Ectodermal cell (in vitro differentiated cells): ENCODE data around the gene STEAP2.

ENCODE experiments used
- H3K27ac ChIP-seq: 2 replicates; pipeline ENCODE4 v1.7.0; 2013; ENCODE audit warnings: mild to moderate bottlenecking, low read depth, low read length; ENCODE audit not compliant: insufficient read depth, poor library complexity, severe bottlenecking
- H3K27me3 ChIP-seq: 2 replicates; pipeline ENCODE4 v1.7.0; 2013; ENCODE audit warnings: mild to moderate bottlenecking, low read length; ENCODE audit not compliant: insufficient read depth, control insufficient read depth, poor library complexity, severe bottlenecking
- H3K36me3 ChIP-seq: one replicate; pipeline ENCODE4 v1.7.0; 2013; ENCODE audit warnings: low read length; ENCODE audit not compliant: control insufficient read depth, insufficient read depth
- H3K4me1 ChIP-seq: one replicate; pipeline ENCODE4 v1.7.0; 2013; ENCODE audit warnings: low read length; ENCODE audit not compliant: control insufficient read depth, insufficient read depth
- H3K4me3 ChIP-seq: 2 replicates; pipeline ENCODE4 v1.7.0; 2013; ENCODE audit warnings: low read depth, low read length, control low read depth; ENCODE audit not compliant: insufficient read depth
- H3K9me3 ChIP-seq: 2 replicates; pipeline ENCODE4 v1.7.0; 2013; ENCODE audit warnings: mild to moderate bottlenecking, low read length, moderate library complexity; ENCODE audit not compliant: control insufficient read depth
- WGBS, 2 experiments: methylation state at CpG; one replicate each; pipeline ENCODE4 v1.1.7; 2013; ENCODE audit warnings: missing lambda C conversion rate in 2 of 2; 5-methylcytosine and 5-hydroxymethylcytosine counted together

STEAP2 gene

GRCh38 chr7:90216080-90216674, 4.6 kb downstream of the STEAP2 start:
- 88 to 94% methylated on average over 3 to 6 of the region's 6 CpGs for WGBS, 2 experiments
- no peak overlapping the region for H3K4me3 ChIP-seq
- no peaks in the 10 kb centered on the region for H3K36me3 ChIP-seq
- H3K4me1 ChIP-seq, result no peaks in the 10 kb centered on the region
- no peak overlapping the region for H3K27ac ChIP-seq
- no peaks in the 10 kb centered on the region for H3K9me3 ChIP-seq
- H3K27me3 ChIP-seq, result peaks cover 11% of the 10 kb centered on the region

- Histone ChIP-seq H3K4me3 (no peak overlapping the region), H3K9me3 (no peaks in the 10 kb centered on the region), H3K4me1 (no peaks in the 10 kb centered on the region), H3K27me3 (peaks cover 8% of the 10 kb centered on the region), H3K27ac (no peak overlapping the region), H3K36me3 (no peaks in the 10 kb centered on the region)
- WGBS, 2 experiments, result 83 to 98% methylated on average over 2 of the region's 2 CpGs
These were observed 5.2 kb downstream of the STEAP2 start for GRCh38 chr7:90216771-90217170.

- Histone ChIP-seq H3K27me3 (no peaks in the 10 kb centered on the region), H3K4me3 (no peak overlapping the region), H3K9me3 (no peaks in the 10 kb centered on the region), H3K27ac (no peak overlapping the region), H3K4me1 (no peaks in the 10 kb centered on the region), H3K36me3 (no peaks in the 10 kb centered on the region)
These were observed 10.8 kb downstream of the STEAP2 start for GRCh38 chr7:90222390-90222789.

- Histone ChIP-seq H3K27me3 (no peaks in the 10 kb centered on the region), H3K27ac (no peak overlapping the region), H3K36me3 (no peaks in the 10 kb centered on the region), H3K4me1 (no peaks in the 10 kb centered on the region), H3K4me3 (no peak overlapping the region), H3K9me3 (no peaks in the 10 kb centered on the region)
- 88 to 90% methylated on average over 5 of the region's 5 CpGs for WGBS, 2 experiments
These were observed 11.5 kb downstream of the STEAP2 start for GRCh38 chr7:90222811-90223725.

- Histone ChIP-seq H3K9me3 (no peaks in the 10 kb centered on the region), H3K27ac (no peak overlapping the region), H3K4me1 (no peaks in the 10 kb centered on the region), H3K4me3 (no peak overlapping the region), H3K36me3 (no peaks in the 10 kb centered on the region), H3K27me3 (no peaks in the 10 kb centered on the region)
- WGBS, 2 experiments, result 27 to 32% methylated on average over 3 of the region's 3 CpGs
These were observed 12.7 kb downstream of the STEAP2 start for GRCh38 chr7:90224195-90224594.

- 87 to 88% methylated on average over 2 to 3 of the region's 3 CpGs for WGBS, 2 experiments
- Histone ChIP-seq H3K4me3 (no peak overlapping the region), H3K4me1 (no peaks in the 10 kb centered on the region), H3K36me3 (no peaks in the 10 kb centered on the region), H3K27me3 (no peaks in the 10 kb centered on the region), H3K9me3 (no peaks in the 10 kb centered on the region), H3K27ac (no peak overlapping the region)
These were observed 13.6 kb downstream of the STEAP2 start for GRCh38 chr7:90225181-90225580.

- WGBS, 2 experiments, result 91 to 100% methylated on average over 1 of the region's 1 CpG
- no peak overlapping the region for H3K4me3 ChIP-seq
- H3K27ac ChIP-seq, result no peak overlapping the region
- H3K36me3 ChIP-seq, result no peaks in the 10 kb centered on the region
- H3K4me1 ChIP-seq, result no peaks in the 10 kb centered on the region
- H3K9me3 ChIP-seq, result no peaks in the 10 kb centered on the region
- no peaks in the 10 kb centered on the region for H3K27me3 ChIP-seq
These were observed 14.1 kb downstream of the STEAP2 start for GRCh38 chr7:90225601-90226000.

GRCh38 chr7:90227259-90227658, 15.7 kb downstream of the STEAP2 start:
- Histone ChIP-seq H3K27me3 (no peaks in the 10 kb centered on the region), H3K4me3 (no peak overlapping the region), H3K27ac (no peak overlapping the region), H3K36me3 (no peaks in the 10 kb centered on the region), H3K9me3 (no peaks in the 10 kb centered on the region), H3K4me1 (no peaks in the 10 kb centered on the region)
- 88 to 98% methylated on average over 4 to 5 of the region's 5 CpGs for WGBS, 2 experiments

GRCh38 chr7:90229682-90230081, 18.1 kb downstream of the STEAP2 start:
- H3K9me3 ChIP-seq, result no peaks in the 10 kb centered on the region
- H3K27ac ChIP-seq, result no peak overlapping the region
- H3K27me3 ChIP-seq, result no peaks in the 10 kb centered on the region
- no peaks in the 10 kb centered on the region for H3K36me3 ChIP-seq
- no peaks in the 10 kb centered on the region for H3K4me1 ChIP-seq
- H3K4me3 ChIP-seq, result no peak overlapping the region
- 94 to 100% methylated on average over 2 of the region's 2 CpGs for WGBS, 2 experiments

- Histone ChIP-seq H3K36me3 (no peaks in the 10 kb centered on the region), H3K27ac (no peak overlapping the region), H3K4me3 (no peak overlapping the region), H3K9me3 (no peaks in the 10 kb centered on the region), H3K4me1 (no peaks in the 10 kb centered on the region), H3K27me3 (no peaks in the 10 kb centered on the region)
- no CpG with 5 or more reads among the region's 2 CpGs for WGBS, 2 experiments
These were observed 19.3 kb downstream of the STEAP2 start for GRCh38 chr7:90230834-90231233.
